Measurements from ENCODE around the gene EFHC2. TPM values are rescaled to one million over a fixed set of nuclear protein-coding genes. Genes with fewer than 3 reads are reported as not detected.
"Not testable (repeated sequence)": the region's sequence is repeated elsewhere in the genome, so short reads cannot be mapped to it uniquely, and the experiment has no call there.

Gene EFHC2
- total RNA-seq, 4 donors from 2014 or later, result 1.6 TPM; not detected in 2

GRCh38 chrX:44265559-44265958 is 77.9 kb downstream of the EFHC2 start:
- in situ Hi-C loops (cut with MboI; ENCODE audit: low pct_ligation_motif_present in 1 of 4, low pct_unique_long_range_greater_than_20kb in 1 of 4, low sequenced_read_pairs in 3 of 4) (no loop called here), intact Hi-C loops (cut with DNase I; ENCODE audit: low total_unique reads) (no loop called here)
- TF ChIP-seq POLR2AphosphoS5 (IDR thresholded peaks at IDR 0.05), result no peak
- TF ChIP-seq CTCF (IDR thresholded peaks at IDR 0.05), result no peak
- no peak for TF ChIP-seq EP300 (IDR thresholded peaks at IDR 0.05; ENCODE audit: low read depth)
- TF ChIP-seq POLR2A (IDR thresholded peaks at IDR 0.05), result no peak
- Histone ChIP-seq H3K4me3 (no peak overlapping the region), H3K4me1 (no peaks in the 10 kb centered on the region), H3K27me3 (no peaks in the 10 kb centered on the region), H3K9me3 (no peaks in the 10 kb centered on the region), H3K27ac (no peak overlapping the region), H3K36me3 (no peaks in the 10 kb centered on the region)
- WGBS, 2 donors (ENCODE audit: low coverage in 1 of 2), result 55 to 73% methylated on average over 2 of the region's 2 CpGs
- DNase-seq, result no peak

GRCh38 chrX:44264936-44265335 is 78.5 kb downstream of the EFHC2 start:
- H3K27me3 ChIP-seq, result no peaks in the 10 kb centered on the region
- no peak for DNase-seq
- TF ChIP-seq POLR2AphosphoS5 (IDR thresholded peaks at IDR 0.05), result no peak
- TF ChIP-seq EP300 (IDR thresholded peaks at IDR 0.05; ENCODE audit: low read depth), result no peak
- TF ChIP-seq CTCF (IDR thresholded peaks at IDR 0.05), result no peak
- no peak for TF ChIP-seq POLR2A (IDR thresholded peaks at IDR 0.05)
- intact Hi-C loops (cut with DNase I; ENCODE audit: low total_unique reads), result no loop called here
- in situ Hi-C loops (cut with MboI; ENCODE audit: low pct_ligation_motif_present in 1 of 4, low pct_unique_long_range_greater_than_20kb in 1 of 4, low sequenced_read_pairs in 3 of 4), result no loop called here
- no peaks in the 10 kb centered on the region for H3K4me1 ChIP-seq
- no peaks in the 10 kb centered on the region for H3K9me3 ChIP-seq
- no peak overlapping the region for H3K4me3 ChIP-seq
- no peak overlapping the region for H3K27ac ChIP-seq
- H3K36me3 ChIP-seq, result no peaks in the 10 kb centered on the region

GRCh38 chrX:44261286-44261685 is 82.2 kb downstream of the EFHC2 start:
- TF ChIP-seq POLR2A (IDR thresholded peaks at IDR 0.05) (no peak), CTCF (IDR thresholded peaks at IDR 0.05) (no peak), POLR2AphosphoS5 (IDR thresholded peaks at IDR 0.05) (no peak), EP300 (IDR thresholded peaks at IDR 0.05; ENCODE audit: low read depth) (no peak)

GRCh38 chrX:44260609-44261008 is 82.9 kb downstream of the EFHC2 start:
- no peaks in the 10 kb centered on the region for H3K27me3 ChIP-seq
- TF ChIP-seq EP300 (IDR thresholded peaks at IDR 0.05; ENCODE audit: low read depth) (no peak), POLR2A (IDR thresholded peaks at IDR 0.05) (no peak)
- no peaks in the 10 kb centered on the region for H3K9me3 ChIP-seq
- no peak for DNase-seq
- no peak overlapping the region for H3K27ac ChIP-seq
- intact Hi-C loops (cut with DNase I; ENCODE audit: low total_unique reads), result no loop called here
- no peaks in the 10 kb centered on the region for H3K36me3 ChIP-seq
- in situ Hi-C loops (cut with MboI; ENCODE audit: low pct_ligation_motif_present in 1 of 4, low pct_unique_long_range_greater_than_20kb in 1 of 4, low sequenced_read_pairs in 3 of 4), result no loop called here
- no peaks in the 10 kb centered on the region for H3K4me1 ChIP-seq
- H3K4me3 ChIP-seq, result no peak overlapping the region

More at GRCh38 chrX:44261286-44261685, 82.2 kb downstream of the EFHC2 start:
- Histone ChIP-seq H3K4me1 (no peaks in the 10 kb centered on the region), H3K9me3 (no peaks in the 10 kb centered on the region), H3K4me3 (no peak overlapping the region), H3K27me3 (no peaks in the 10 kb centered on the region), H3K36me3 (no peaks in the 10 kb centered on the region), H3K27ac (no peak overlapping the region)
- WGBS, 2 donors (ENCODE audit: low coverage in 1 of 2), result 86% methylated on average over 5 of the region's 5 CpGs; no CpG with 5 or more reads in 1 of the 2 donors
- intact Hi-C loops (cut with DNase I; ENCODE audit: low total_unique reads) (no loop called here), in situ Hi-C loops (cut with MboI; ENCODE audit: low pct_ligation_motif_present in 1 of 4, low pct_unique_long_range_greater_than_20kb in 1 of 4, low sequenced_read_pairs in 3 of 4) (no loop called here)
- DNase-seq, result no peak

GRCh38 chrX:44255742-44256141 is 87.7 kb downstream of the EFHC2 start:
- H3K27me3 ChIP-seq; intact Hi-C loops (cut with DNase I; ENCODE audit: low total_unique reads); H3K4me3 ChIP-seq; H3K9me3 ChIP-seq; H3K36me3 ChIP-seq; H3K27ac ChIP-seq; DNase-seq; in situ Hi-C loops (cut with MboI; ENCODE audit: low pct_ligation_motif_present in 1 of 4, low pct_unique_long_range_greater_than_20kb in 1 of 4, low sequenced_read_pairs in 3 of 4): not testable (repeated sequence)
- WGBS, 2 donors (ENCODE audit: low coverage in 1 of 2), result 50 to 78% methylated on average over 1 to 2 of the region's 2 CpGs
- peaks cover 0 to 14% (median 0%) of the 10 kb centered on the region in 4 donors for H3K4me1 ChIP-seq

Measured in transverse colon (tissue), 4 donors.